K562 (cell line): ENCODE results near the gene SHISAL2A. TPM values are rescaled to one million over a fixed set of nuclear protein-coding genes. Genes with fewer than 3 reads are reported as not detected.
A peak's percentile ranks its signal among the peaks of the same experiment; 100 is the strongest.

Experiments
- CREBBP ChIP-seq: IDR thresholded peaks from one replicate; pipeline ENCODE4 v1.6.1; 2012; ENCODE audit warnings: low read depth, mild to moderate bottlenecking, control low read depth, inconsistent platforms, low read length
- ESRRA ChIP-seq: fragments of 450-650 bp; IDR thresholded peaks from 2 replicates; pipeline ENCODE4 v1.6.1; 2014; ENCODE audit warnings: low read depth, mild to moderate bottlenecking, moderate library complexity, borderline replicate concordance
- FOS ChIP-seq: IDR thresholded peaks from 3 replicates; pipeline ENCODE4 v1.6.1; 2011; ENCODE audit not compliant: insufficient read length; ENCODE audit errors: extremely low read depth
- FOXK2 ChIP-seq, 2 experiments: fragments of 450-650 bp; IDR thresholded peaks in 1 of 2; conservative IDR thresholded peaks in 1 of 2; 2 replicates each; pipeline ENCODE4 v1.6.1; 2016; ENCODE audit warnings: low read depth in 2 of 2, mild to moderate bottlenecking in 1 of 2
- GATAD2B ChIP-seq: fragments of 450-650 bp; IDR thresholded peaks from 2 replicates; pipeline ENCODE4 v1.6.1; 2017; ENCODE audit warnings: mild to moderate bottlenecking, borderline replicate concordance
- GTF2E2 ChIP-seq: fragments of 200-800 bp; sonication (Bioruptor generic); IDR thresholded peaks from 2 replicates; pipeline ENCODE4 v1.6.1; 2016; ENCODE audit warnings: missing genetic modification characterization, missing compliant biosample characterization
- MAFK ChIP-seq: IDR thresholded peaks from 2 replicates; pipeline ENCODE4 v1.6.1; 2011; ENCODE audit warnings: low read length, improper control_type of control experiment
- MYBL2 ChIP-seq, 2 experiments: fragments of 450-650 bp in 1 of 2; sonication (generic) in 1 of 2; formaldehyde crosslinking in 1 of 2; IDR thresholded peaks; 2 replicates each; pipeline versions ENCODE4 v1.6.1 to v1.8.1; 2017 to 2022; ENCODE audit warnings: borderline replicate concordance in 1 of 2, inconsistent platforms in 1 of 2, low read depth in 1 of 2, mild to moderate bottlenecking in 1 of 2, missing genetic modification reagents in 1 of 2, moderate library complexity in 1 of 2
- PHF21A ChIP-seq: fragments of 450-650 bp; IDR thresholded peaks from 2 replicates; pipeline ENCODE4 v1.6.1; 2017; ENCODE audit warnings: low read depth, borderline replicate concordance
- POLR2A ChIP-seq: fragments of 450-650 bp; conservative IDR thresholded peaks from 2 replicates; pipeline ENCODE4 v1.6.1; 2016
- RAD51 ChIP-seq: fragments of 450-650 bp; IDR thresholded peaks from 2 replicates; pipeline ENCODE4 v1.7.1; 2016; ENCODE audit warnings: low read depth, mild to moderate bottlenecking, borderline replicate concordance
- SMAD2 ChIP-seq: fragments of 150-350 bp; IDR thresholded peaks from 2 replicates; pipeline ENCODE4 v1.6.1; 2014; ENCODE audit warnings: low read depth, mild to moderate bottlenecking, low read length
- SP2 ChIP-seq: IDR thresholded peaks from 2 replicates; pipeline ENCODE4 v1.6.1; 2011; ENCODE audit warnings: mild to moderate bottlenecking, low read depth, low read length, moderate library complexity; ENCODE audit not compliant: poor library complexity, severe bottlenecking; ENCODE audit errors: extremely low read depth
- TAF15 ChIP-seq: fragments of 200-400 bp; formaldehyde crosslinking; IDR thresholded peaks from 2 replicates; pipeline ENCODE4 v1.6.1; 2017; ENCODE audit warnings: mild to moderate bottlenecking, low read depth, low read length, moderate library complexity
- WHSC1 ChIP-seq: IDR thresholded peaks from one replicate; pipeline ENCODE4 v1.6.1; 2012; ENCODE audit warnings: low read length, control low read depth, inconsistent platforms
- XRCC3 ChIP-seq: fragments of 450-650 bp; IDR thresholded peaks from 2 replicates; pipeline ENCODE4 v1.6.1; 2017; ENCODE audit warnings: mild to moderate bottlenecking, moderate library complexity
- ZFP30 ChIP-seq: fragments of 250-450 bp; sonication (Bioruptor Pico); IDR thresholded peaks from 2 replicates; pipeline ENCODE4 v1.8.0; 2022; ENCODE audit warnings: moderate library complexity, mild to moderate bottlenecking, inconsistent platforms, borderline replicate concordance
- ZNF445 ChIP-seq: fragments of 250-450 bp; sonication (Bioruptor Pico); IDR thresholded peaks from 2 replicates; pipeline ENCODE4 v1.4.0; 2020; ENCODE audit warnings: low read depth, mild to moderate bottlenecking, moderate library complexity
- ZNF75A ChIP-seq: fragments of 450-650 bp; formaldehyde crosslinking; IDR thresholded peaks from 2 replicates; pipeline ENCODE4 v1.4.0; 2020; ENCODE audit warnings: mild to moderate bottlenecking
- polyA plus RNA-seq, 8 experiments: library from polyadenylated mRNA; depleted of rRNA in 4 of 8; stranded (reverse) in 5 of 8; unstranded in 3 of 8; fragments of >200 nt; fragmentation: Nextera tagmentation in 2 of 8; fragmentation: Illumina TruSeq in 1 of 8; extraction: Ambion mirVana in 2 of 8; extraction: Trizol in 1 of 8; gene quantifications; 2 replicates each; pipeline versions ENCODE4 v1.2.1 to v1.2.3, GENCODE V29; 2011 to 2014; ENCODE audit warnings: inconsistent platforms in 1 of 8, missing spikeins in 1 of 8
- total RNA-seq, 7 experiments: library from RNA; depleted of rRNA in 6 of 7; stranded (reverse); fragments of >200 nt in 6 of 7; fragmentation: Illumina TruSeq in 2 of 7; extraction: Trizol in 2 of 7; gene quantifications; 2 replicates each; pipeline versions ENCODE4 v1.2.1 to v1.2.3, GENCODE V29; 2011 to 2021; ENCODE audit warnings: low replicate concordance in 1 of 7
- TF ChIP-seq, protein P1 (sequence below), 3 experiments: fragments of 200-800 bp in 1 of 3; sonication (Bioruptor generic) in 1 of 3; sonication (generic) in 1 of 3; formaldehyde crosslinking in 1 of 3; IDR thresholded peaks; 2 replicates each; pipeline versions ENCODE4 v1.6.1 to v1.8.0; 2016 to 2022; ENCODE audit warnings: mild to moderate bottlenecking in 2 of 3, missing compliant biosample characterization in 2 of 3, missing genetic modification characterization in 2 of 3, missing genetic modification reagents in 1 of 3
- TF ChIP-seq, protein P2 (sequence below): sonication (generic); formaldehyde crosslinking; IDR thresholded peaks from 2 replicates; pipeline ENCODE4 v1.8.0; 2022; ENCODE audit warnings: missing genetic modification reagents, mild to moderate bottlenecking, borderline replicate concordance
- TF ChIP-seq, protein P3 (sequence below): fragments of 250-450 bp; sonication (Bioruptor Pico); IDR thresholded peaks from 2 replicates; pipeline ENCODE4 v1.5.0; 2021

Gene SHISAL2A
- total and polyA plus RNA-seq, 9 of the 15 experiments (the other 6 are each of a cell fraction or from before 2014, with no cell fraction given): 0.11 TPM; not detected in 8

DNA sequence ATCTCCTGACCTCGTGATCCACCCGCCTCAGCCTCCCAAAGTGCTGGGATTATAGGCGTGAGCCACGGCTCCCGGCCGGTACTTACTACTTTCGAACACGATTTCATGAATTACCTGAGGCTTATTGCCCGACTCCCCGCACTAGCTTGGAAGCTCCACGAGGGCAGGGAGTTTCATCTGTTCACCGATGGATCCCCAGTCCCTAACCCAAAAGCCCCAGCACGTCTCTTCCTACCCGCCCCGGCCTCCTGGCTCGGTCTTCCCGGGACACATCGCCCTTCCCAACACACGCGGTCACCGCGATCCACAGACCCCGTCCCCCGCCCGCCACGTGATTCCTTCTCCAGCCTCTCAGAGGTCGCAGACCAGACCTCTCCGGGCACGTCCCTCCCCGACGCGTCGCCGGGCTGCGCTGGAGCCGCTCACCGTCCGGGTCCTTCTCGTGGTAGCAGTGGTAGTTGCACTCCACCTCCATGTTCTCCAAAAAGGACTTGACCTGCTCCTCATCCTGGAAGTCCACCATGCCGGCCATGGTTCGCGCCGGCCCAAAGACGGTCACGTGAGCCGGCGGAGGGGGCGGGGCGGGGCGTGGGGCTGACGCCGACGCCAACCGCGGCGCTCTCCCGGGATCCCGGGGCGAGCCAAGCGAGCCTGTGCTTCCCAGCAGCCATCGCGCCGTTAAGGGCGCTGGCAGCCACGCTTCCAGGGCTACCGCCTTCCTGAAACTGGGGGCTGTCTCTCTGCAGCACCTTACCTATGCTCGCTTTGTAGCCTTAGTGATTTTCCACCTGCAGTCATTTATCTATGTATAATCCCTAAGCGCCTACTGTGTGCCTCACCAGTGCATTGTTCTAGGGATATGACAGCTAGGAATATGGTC, 65.1 kb downstream of the SHISAL2A start, which contains the start of gene COA7 (continued):
- TF ChIP-seq MAFK (no peak), FOS (peak; percentile 31), WHSC1 (no peak), TAF15 (no peak), PHF21A (no peak), ZNF445 (CRISPR knock-in tag) (no peak), ZFP30 (CRISPR knock-in tag) (no peak), CREBBP (no peak), SP2 (no peak), ZNF75A (CRISPR knock-in tag) (no peak), XRCC3 (no peak), MYBL2 (IDR thresholded peaks at IDR 0.05; ENCODE audit: low read depth) (no peak), MYBL2 (CRISPR knock-in tag; IDR thresholded peaks at IDR 0.05; ENCODE audit: borderline replicate concordance) (no peak), FOXK2 (conservative IDR thresholded peaks at IDR 0.05 in 1 of 2, IDR thresholded peaks at IDR 0.05 in 1 of 2; ENCODE audit: low read depth in 2 of 2) (peak in 1 of 2 experiments; percentile 4; a peak in 3 of 4 replicates), GTF2E2 (tag) (peak; percentile 92; the same call in 1 of the 2 replicates), RAD51 (peak; percentile 97), ESRRA (no peak; the same call in none of the 2 replicates), SMAD2 (no peak), GATAD2B (no peak), POLR2A (peak; percentile 92)
- TF ChIP-seq, protein P1, sequence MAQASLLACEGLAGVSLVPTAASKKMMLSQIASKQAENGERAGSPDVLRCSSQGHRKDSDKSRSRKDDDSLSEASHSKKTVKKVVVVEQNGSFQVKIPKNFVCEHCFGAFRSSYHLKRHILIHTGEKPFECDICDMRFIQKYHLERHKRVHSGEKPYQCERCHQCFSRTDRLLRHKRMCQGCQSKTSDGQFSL (CRISPR knock-in tag; IDR thresholded peaks at IDR 0.05): no peak
- TF ChIP-seq, protein P1 (tag; IDR thresholded peaks at IDR 0.05): no peak
- TF ChIP-seq, protein P2, sequence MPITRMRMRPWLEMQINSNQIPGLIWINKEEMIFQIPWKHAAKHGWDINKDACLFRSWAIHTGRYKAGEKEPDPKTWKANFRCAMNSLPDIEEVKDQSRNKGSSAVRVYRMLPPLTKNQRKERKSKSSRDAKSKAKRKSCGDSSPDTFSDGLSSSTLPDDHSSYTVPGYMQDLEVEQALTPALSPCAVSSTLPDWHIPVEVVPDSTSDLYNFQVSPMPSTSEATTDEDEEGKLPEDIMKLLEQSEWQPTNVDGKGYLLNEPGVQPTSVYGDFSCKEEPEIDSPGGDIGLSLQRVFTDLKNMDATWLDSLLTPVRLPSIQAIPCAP (CRISPR knock-in tag): 0 out of 2 replicates have a peak, but pooled peaks have one; percentile 84
- TF ChIP-seq, protein P3, sequence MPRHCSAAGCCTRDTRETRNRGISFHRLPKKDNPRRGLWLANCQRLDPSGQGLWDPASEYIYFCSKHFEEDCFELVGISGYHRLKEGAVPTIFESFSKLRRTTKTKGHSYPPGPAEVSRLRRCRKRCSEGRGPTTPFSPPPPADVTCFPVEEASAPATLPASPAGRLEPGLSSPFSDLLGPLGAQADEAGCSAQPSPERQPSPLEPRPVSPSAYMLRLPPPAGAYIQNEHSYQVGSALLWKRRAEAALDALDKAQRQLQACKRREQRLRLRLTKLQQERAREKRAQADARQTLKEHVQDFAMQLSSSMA (CRISPR knock-in tag): no peak; the same call in 1 of the 2 replicates
